PC-3 (cell line): ENCODE measurements around the gene TAF12. TPM values are rescaled to one million over a fixed set of nuclear protein-coding genes. Genes with fewer than 3 reads are reported as not detected.
A peak's percentile ranks its signal among the peaks of the same experiment; 100 is the strongest.

Experiments
- ATAC-seq: fragments of 200-7000 bp; cut with Tn5 transposase; 2 replicates; pipeline ENCODE4 v1.9.1; 2020; ENCODE audit warnings: mild to moderate bottlenecking, moderate library complexity
- BruUV-seq: library from RNA; stranded (reverse); fragments of 400-500 nt; replicated peaks from 2 replicates; lab custom pipeline; 2021; lab: Mats Ljungman, UMichigan
- CTCF ChIA-PET: fragments of 300-600 bp; sonication (Branson Sonifier 250); formaldehyde crosslinking; loops from one replicate; lab custom pipeline; 2022; ENCODE audit warnings: antibody characterized with exemption; lab: Charles Lee
- POLR2A ChIA-PET: fragments of 300-600 bp; sonication (Branson Sonifier 250); formaldehyde crosslinking; loops from one replicate; lab custom pipeline; 2022; ENCODE audit warnings: antibody characterized with exemption; ENCODE audit not compliant: unreplicated experiment; lab: Charles Lee
- DNase-seq: peaks from one replicate; pipeline ENCODE4 v3.0.0-alpha.2; 2015
- H2AFZ ChIP-seq: fragments of 300-600 bp; sonication (generic); 2 replicates; pipeline ENCODE4 v1.6.0; 2016; ENCODE audit warnings: antibody characterized with exemption, low read length
- H3F3A ChIP-seq: fragments of 300-600 bp; sonication (generic); one replicate; pipeline ENCODE4 v1.6.0; 2017; ENCODE audit warnings: antibody characterized with exemption, low read length, control low read depth, mild to moderate bottlenecking; ENCODE audit not compliant: unreplicated experiment
- H3K27ac ChIP-seq: fragments of 300-600 bp; sonication (generic); 2 replicates; pipeline ENCODE4 v1.5.1; 2016; ENCODE audit warnings: mild to moderate bottlenecking, low read length
- H3K27me3 ChIP-seq: fragments of 300-600 bp; sonication (generic); 2 replicates; pipeline ENCODE4 v1.6.1; 2016; ENCODE audit warnings: low read length, mixed read lengths
- H3K36me3 ChIP-seq: fragments of 300-600 bp; sonication (generic); 2 replicates; pipeline ENCODE4 v1.6.1; 2016; ENCODE audit warnings: low read depth, mixed run types, low read length, mixed read lengths
- H3K4me1 ChIP-seq: fragments of 300-600 bp; sonication (generic); 2 replicates; pipeline ENCODE4 v1.5.1; 2016; ENCODE audit warnings: low read length; ENCODE audit not compliant: insufficient read depth
- H3K4me2 ChIP-seq: fragments of 300-600 bp; sonication (generic); 2 replicates; pipeline ENCODE4 v1.6.0; 2016; ENCODE audit warnings: low read length
- H3K4me3 ChIP-seq: fragments of 300-600 bp; sonication (generic); 2 replicates; pipeline ENCODE4 v1.5.1; 2016; ENCODE audit warnings: mild to moderate bottlenecking, low read length, mixed read lengths
- H3K79me2 ChIP-seq: fragments of 300-600 bp; sonication (generic); 2 replicates; pipeline ENCODE4 v1.6.1; 2017; ENCODE audit warnings: low read length, mixed read lengths
- H3K9ac ChIP-seq: fragments of 300-600 bp; sonication (generic); 2 replicates; pipeline ENCODE4 v1.6.0; 2016; ENCODE audit warnings: mild to moderate bottlenecking, low read length
- H3K9me2 ChIP-seq: fragments of 300-600 bp; sonication (generic); replicated peaks from 2 replicates; pipeline ENCODE4 v1.6.1; 2016; ENCODE audit warnings: mixed run types, low read length, mixed read lengths
- H3K9me3 ChIP-seq: fragments of 300-600 bp; sonication (generic); 2 replicates; pipeline ENCODE4 v1.6.1; 2016; ENCODE audit warnings: low read length, mixed read lengths
- H4K20me1 ChIP-seq: fragments of 300-600 bp; sonication (generic); 2 replicates; pipeline ENCODE4 v1.6.1; 2016; ENCODE audit warnings: low read length, mixed read lengths
- CTCF ChIP-seq: fragments of 300-600 bp; sonication (generic); conservative IDR thresholded peaks from 2 replicates; pipeline ENCODE4 v1.5.1; 2017; ENCODE audit warnings: antibody characterized with exemption, low read depth, mild to moderate bottlenecking, low read length
- EZH2 ChIP-seq: fragments of 300-600 bp; sonication (generic); IDR thresholded peaks from one replicate; pipeline ENCODE4 v1.6.1; 2017; ENCODE audit warnings: antibody characterized with exemption, mild to moderate bottlenecking, low read length; ENCODE audit not compliant: unreplicated experiment
- EZH2phosphoT487 ChIP-seq: fragments of 300-600 bp; sonication (generic); IDR thresholded peaks from 2 replicates; pipeline ENCODE4 v1.6.1; 2018; ENCODE audit warnings: mild to moderate bottlenecking, antibody characterized with exemption, low read length, borderline replicate concordance
- intact Hi-C: fragments of 100-400 bp; cut with micrococcal nuclease; formaldehyde crosslinking; loops from 2 replicates; pipeline ENCODE4 v1.9.0; 2023
- total RNA-seq: library from RNA; depleted of rRNA; stranded (reverse); fragments of >200 nt; gene quantifications from 2 replicates; pipeline ENCODE4 v1.2.3, GENCODE V29; 2014

TAF12 gene
- total RNA-seq, 1 experiment from 2014 or later, result 44.1 TPM

GRCh38 chr1:28642056-28642846 lies 616 bp downstream of the TAF12 start:
- TSS peak; percentile 73 for BruUV-seq
- Histone ChIP-seq H3K4me2 (peak overlapping the region; percentile 86), H3K9me3 (no peaks in the 10 kb centered on the region), H3K79me2 (peaks cover 35% of the 10 kb centered on the region), H3K9ac (peak overlapping the region; percentile 87), H3K27me3 (no peaks in the 10 kb centered on the region), H2AFZ (peak overlapping the region; percentile 89), H3F3A (no peaks in the 10 kb centered on the region), H3K27ac (peak overlapping the region; percentile 77), H3K4me1 (peaks cover 25% of the 10 kb centered on the region), H4K20me1 (no peaks in the 10 kb centered on the region), H3K9me2 (no peaks in the 10 kb centered on the region), H3K4me3 (peak overlapping the region; percentile 97), H3K36me3 (no peaks in the 10 kb centered on the region)
- no peak for TF ChIP-seq EZH2
- no peak for TF ChIP-seq EZH2phosphoT487
- no peak for TF ChIP-seq CTCF
- intact Hi-C loops, result no loop called here
- peak; percentile 22 for DNase-seq
- ATAC-seq, result peak; percentile 36
- CTCF ChIA-PET, result interaction anchor here (0.9 to 1.8 kb wide), 3 partner anchors 94 to 235 kb away, joined by 3 to 13 read pairs (median 5); partner anchors contain the start of gene YTHDF2
- POLR2A ChIA-PET, result interaction anchor here (1.4 kb wide), 1 partner anchor 94 kb away, joined by 15 read pairs; the partner anchor contains the start of gene YTHDF2

- no peak overlapping the region for H3K4me3 ChIP-seq
- BruUV-seq, result no TSS peak
- peak; percentile 43 for DNase-seq
Measured at GRCh38 chr1:28640766-28641165, 2.1 kb downstream of the TAF12 start.

More at GRCh38 chr1:28640766-28641165, 2.1 kb downstream of the TAF12 start:
- ChIA-PET CTCF (interaction anchor here (0.6 to 1.8 kb wide), 3 partner anchors 13 to 236 kb away, joined by 5 to 12 read pairs (median 5); no protein-coding TSS in a partner anchor), POLR2A (no interaction called here)
- Histone ChIP-seq H4K20me1 (no peaks in the 10 kb centered on the region), H3K79me2 (peaks cover 35% of the 10 kb centered on the region), H3K9me2 (no peaks in the 10 kb centered on the region), H3K4me1 (peaks cover 25% of the 10 kb centered on the region), H3K4me2 (peak overlapping the region; percentile 12; the same call in 1 of the 2 replicates), H3F3A (no peaks in the 10 kb centered on the region), H3K27ac (no peak overlapping the region), H3K36me3 (no peaks in the 10 kb centered on the region), H2AFZ (no peak overlapping the region), H3K9ac (no peak overlapping the region), H3K9me3 (no peaks in the 10 kb centered on the region), H3K27me3 (no peaks in the 10 kb centered on the region)
- TF ChIP-seq EZH2phosphoT487, result no peak
- peak; percentile 53 for TF ChIP-seq CTCF
- no peak for TF ChIP-seq EZH2
- intact Hi-C loops, result no loop called here
- ATAC-seq, result peak; percentile 14; the same call in 1 of the 2 replicates
